IPS-11a (cell line): ENCODE results near the gene CAPS2.
"Not testable (repeated sequence)": the region's sequence is repeated elsewhere in the genome, so short reads cannot be mapped to it uniquely, and the experiment has no call there.

Experiments
- H3K4me3 ChIP-seq: one replicate; pipeline ENCODE4 v1.5.1; 2013; ENCODE audit warnings: low read depth, low read length, control low read depth

CAPS2 gene

DNA sequence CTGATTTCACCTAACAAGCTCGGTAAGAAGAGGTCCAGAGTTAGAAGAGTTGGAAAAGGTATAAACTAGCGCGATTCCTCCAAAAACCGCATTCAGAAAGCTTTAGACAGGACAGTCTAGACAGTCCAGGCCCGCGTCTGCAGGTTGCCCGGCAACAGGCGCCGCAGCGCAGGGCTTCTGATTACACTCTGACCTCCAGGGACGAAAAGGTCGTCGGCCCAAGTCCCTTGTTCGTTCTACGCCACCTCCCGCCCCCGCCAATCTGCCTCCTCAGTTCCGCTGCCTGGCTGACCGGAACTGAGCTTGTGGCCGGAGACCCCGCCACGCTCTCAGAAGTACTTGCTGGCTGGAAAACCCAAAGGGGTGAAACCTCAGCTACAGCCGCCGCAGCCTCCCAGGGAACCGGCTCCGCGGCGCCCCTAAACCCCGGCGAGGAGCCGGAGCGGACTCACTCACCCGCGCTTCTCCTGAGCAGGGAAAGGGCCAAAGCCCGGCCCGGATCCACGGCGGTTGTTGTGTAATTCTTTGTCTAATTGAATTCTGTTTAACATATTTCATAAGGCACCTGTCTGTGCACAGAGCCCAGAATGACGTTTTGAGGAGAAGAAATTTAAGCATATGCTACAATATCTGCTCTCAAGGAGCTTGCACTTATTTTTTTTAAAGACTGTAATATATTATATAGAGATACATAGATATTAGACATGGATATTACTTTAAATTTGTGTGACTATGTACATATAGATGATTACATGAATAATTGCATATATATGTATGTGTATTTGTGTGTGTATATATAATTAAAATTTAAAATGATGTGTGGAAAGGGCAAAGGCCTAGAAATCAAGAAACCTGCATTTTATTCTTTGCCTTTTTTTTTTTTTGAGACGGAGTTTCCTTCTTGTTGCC, at the start of gene CAPS2:
Gene CAPS2 (minus strand): TSS at position 407 of the 909 bp plus-strand sequence. CDS start 3,826 bp downstream, outside the sequence.
- peak within 1 kb of the TSS; percentile 56 for H3K4me3 ChIP-seq

- H3K4me3 ChIP-seq, result no peak overlapping the region
Observed at GRCh38 chr12:75378354-75378753, 48.2 kb upstream of the CAPS2 start.

DNA sequence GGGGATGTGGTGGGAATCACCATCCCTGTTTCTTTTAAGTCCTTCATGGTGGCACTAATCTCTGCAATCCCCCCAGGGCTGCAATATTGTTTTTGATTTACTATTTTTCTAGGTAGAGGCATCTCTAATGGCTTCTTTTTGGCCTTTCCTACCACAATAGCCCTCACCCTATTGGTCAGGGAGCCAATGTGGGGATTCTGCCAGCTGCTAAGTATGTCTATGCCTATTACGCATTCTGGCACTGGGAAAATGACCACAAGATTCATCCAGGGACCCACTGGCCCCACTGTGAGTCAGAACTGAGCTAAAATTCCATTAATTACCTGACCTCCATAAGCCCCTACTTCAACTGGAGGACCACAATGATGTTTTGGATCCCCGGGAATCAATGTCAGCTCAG, 44.8 kb upstream of the CAPS2 start:
- no peak overlapping the region for H3K4me3 ChIP-seq

DNA sequence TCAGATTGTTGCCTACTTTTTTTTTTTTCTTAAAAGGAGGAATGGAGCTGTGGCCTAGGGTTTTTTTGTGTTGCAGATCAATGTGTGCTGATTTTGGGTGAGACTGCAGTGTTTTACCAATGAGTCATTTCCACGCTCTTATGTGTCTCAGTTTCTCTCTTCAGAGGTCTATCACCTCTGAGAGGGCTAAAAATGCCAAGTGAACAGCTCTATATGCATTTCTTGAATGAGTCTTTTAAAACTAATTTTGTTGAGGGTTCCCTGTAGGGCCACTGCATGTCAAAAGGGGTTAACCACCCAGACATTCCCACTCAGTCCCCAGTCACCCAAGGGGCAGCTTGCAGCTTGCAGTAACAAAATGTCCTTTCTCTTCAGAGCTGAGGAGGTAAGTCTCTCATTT, 36.5 kb upstream of the CAPS2 start:
- H3K4me3 ChIP-seq, result no peak overlapping the region

- no peak overlapping the region for H3K4me3 ChIP-seq
Observed at GRCh38 chr12:75364919-75365318, 34.8 kb upstream of the CAPS2 start.

- H3K4me3 ChIP-seq, result no peak overlapping the region
Observed at GRCh38 chr12:75361408-75361807, 31.3 kb upstream of the CAPS2 start.

DNA sequence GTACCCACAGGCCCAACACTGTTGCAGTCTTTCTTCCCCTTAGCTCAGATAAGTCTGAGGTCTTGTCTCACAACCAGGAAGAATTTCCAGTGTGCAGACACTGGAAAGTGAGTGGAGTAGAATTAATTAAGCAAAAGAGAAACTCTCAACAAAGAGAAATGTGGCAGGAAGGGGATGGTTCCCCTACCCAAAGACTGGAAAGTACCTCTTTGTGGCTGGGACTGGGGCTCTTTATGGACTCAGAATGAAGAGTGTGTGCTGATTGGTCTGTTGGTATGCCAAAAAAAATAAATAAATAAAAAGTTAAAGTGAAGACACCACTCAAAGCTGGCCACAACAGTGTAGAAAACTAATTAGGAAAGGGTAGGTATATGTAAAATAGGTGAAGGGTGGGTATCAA, 30.8 kb upstream of the CAPS2 start:
- H3K4me3 ChIP-seq, result no peak overlapping the region

GRCh38 chr12:75354011-75354410, 23.9 kb upstream of the CAPS2 start:
- no peak overlapping the region for H3K4me3 ChIP-seq

GRCh38 chr12:75350413-75350812, 20.3 kb upstream of the CAPS2 start:
- H3K4me3 ChIP-seq, result no peak overlapping the region

DNA sequence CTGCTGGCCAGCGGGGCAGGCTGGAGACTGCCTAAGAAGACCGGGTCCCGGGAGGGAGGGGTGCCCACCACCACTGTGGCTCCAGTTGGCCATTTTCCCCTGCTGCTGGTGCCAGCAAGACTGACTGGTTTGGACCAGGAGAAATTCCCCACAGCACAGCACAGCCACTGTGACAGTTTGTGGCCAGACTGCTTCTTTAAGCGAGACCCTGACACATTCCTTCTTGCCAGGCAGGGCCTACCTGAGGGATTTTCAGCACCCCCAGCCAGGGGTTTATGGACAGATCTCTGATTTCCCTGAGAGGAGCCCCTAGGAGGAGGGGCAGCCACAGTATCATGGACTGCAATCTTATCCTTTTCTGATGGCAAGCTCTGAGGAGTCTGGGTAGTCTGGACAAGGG, 19.8 kb upstream of the CAPS2 start:
- H3K4me3 ChIP-seq, result no peak overlapping the region

GRCh38 chr12:75346215-75346614, 16.1 kb upstream of the CAPS2 start:
- not testable (repeated sequence) for H3K4me3 ChIP-seq

GRCh38 chr12:75345531-75345930, 15.4 kb upstream of the CAPS2 start:
- H3K4me3 ChIP-seq, result no peak overlapping the region

DNA sequence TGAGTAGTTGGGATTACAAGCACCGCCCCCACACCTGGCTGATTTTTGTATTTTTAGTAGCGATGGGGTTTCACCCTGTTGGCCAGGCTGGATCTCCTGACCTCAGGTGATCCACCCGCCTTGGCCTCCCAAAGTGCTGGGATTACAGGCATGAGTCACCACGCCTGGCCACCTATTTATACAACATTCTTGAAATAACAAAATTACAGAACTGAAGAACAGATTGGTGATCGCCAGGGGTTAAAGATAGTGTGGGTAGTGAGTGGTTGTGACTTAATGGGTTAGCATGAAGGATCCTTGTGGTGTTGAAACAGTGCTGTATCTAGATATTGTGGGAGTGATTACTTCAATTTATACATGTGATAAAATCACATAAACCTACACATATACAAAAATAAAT, 11.7 kb upstream of the CAPS2 start:
- no peak overlapping the region for H3K4me3 ChIP-seq

- H3K4me3 ChIP-seq, result no peak overlapping the region
Observed at GRCh38 chr12:75337905-75338304, 7.8 kb upstream of the CAPS2 start.

DNA sequence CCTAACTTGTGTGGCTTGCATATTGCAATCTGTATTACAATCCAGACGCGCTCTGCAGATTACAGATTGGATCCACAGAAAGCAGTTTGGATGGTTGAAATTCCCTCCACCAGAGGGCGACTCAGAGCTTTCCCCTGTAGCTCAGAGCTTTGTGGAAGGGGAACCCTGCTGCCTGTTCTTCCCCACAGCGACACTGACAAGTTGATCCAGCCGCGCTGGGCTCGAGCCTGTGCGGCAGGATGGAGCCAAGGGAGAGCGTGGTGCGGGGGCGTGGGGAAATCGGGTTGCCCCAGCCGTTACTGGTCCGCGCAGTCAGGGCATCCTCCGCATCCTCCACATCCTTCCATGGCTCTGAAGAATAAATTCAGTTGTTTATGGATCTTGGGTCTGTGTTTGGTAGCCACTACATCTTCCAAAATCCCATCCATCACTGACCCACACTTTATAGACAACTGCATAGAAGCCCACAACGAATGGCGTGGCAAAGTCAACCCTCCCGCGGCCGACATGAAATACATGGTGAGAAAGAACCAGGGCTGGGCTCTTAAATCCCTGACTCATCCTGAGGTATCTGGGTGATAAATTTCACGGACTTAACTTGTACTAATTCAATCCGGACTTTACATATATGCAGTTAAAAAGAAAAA, 4.4 kb upstream of the CAPS2 start, which contains the start of gene GLIPR1L1:
Gene GLIPR1L1 (plus strand): TSS at position 287 of the 647 bp plus-strand sequence. CDS start 59 bp downstream, at position 346.
- peak within 1 kb of the TSS; percentile 31 for H3K4me3 ChIP-seq

GRCh38 chr12:75327642-75328041, 2.5 kb downstream of the CAPS2 start:
- no peak overlapping the region for H3K4me3 ChIP-seq

DNA sequence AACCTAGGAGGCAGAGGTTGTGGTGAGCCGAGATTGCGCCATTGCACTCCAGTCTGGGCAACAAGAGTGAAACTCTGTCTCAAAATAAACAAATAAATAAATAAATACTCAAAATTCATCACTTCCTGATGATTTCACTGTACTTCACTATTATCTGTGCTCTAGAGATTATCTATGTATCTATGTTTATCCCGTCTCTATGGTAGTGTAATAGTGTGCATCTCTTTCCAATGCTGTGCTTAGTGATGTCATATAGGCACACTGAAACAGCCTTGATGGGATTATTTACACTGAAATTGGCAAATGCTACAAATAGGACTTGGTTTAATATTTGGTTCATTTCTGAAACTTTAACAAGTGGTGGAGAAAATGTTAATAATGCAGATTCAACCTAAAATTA, 6.5 kb downstream of the CAPS2 start:
- no peak overlapping the region for H3K4me3 ChIP-seq

- no peak overlapping the region for H3K4me3 ChIP-seq
Observed at GRCh38 chr12:75322464-75322863, 7.7 kb downstream of the CAPS2 start.

DNA sequence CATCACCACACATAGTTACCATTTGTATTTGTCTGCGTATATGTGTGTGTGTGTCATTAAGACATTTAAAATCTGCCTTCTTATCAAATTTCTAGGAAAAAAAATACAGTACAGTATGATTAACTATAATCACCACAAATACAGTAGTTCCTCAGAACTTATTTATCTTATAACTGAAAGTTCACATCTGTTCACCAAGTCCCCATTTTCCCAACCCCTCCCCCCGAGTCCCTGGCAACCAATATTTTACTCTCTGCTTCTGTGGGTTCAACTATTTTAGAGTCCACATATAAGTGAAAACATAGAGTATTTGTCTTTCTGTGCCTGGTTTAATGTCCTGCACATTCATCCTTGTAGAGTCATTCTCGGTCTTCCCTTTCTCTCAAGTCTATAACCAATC, 12.3 kb downstream of the CAPS2 start:
- no peak overlapping the region for H3K4me3 ChIP-seq

- H3K4me3 ChIP-seq, result no peak overlapping the region
Observed at GRCh38 chr12:75315518-75315917, 14.6 kb downstream of the CAPS2 start.

DNA sequence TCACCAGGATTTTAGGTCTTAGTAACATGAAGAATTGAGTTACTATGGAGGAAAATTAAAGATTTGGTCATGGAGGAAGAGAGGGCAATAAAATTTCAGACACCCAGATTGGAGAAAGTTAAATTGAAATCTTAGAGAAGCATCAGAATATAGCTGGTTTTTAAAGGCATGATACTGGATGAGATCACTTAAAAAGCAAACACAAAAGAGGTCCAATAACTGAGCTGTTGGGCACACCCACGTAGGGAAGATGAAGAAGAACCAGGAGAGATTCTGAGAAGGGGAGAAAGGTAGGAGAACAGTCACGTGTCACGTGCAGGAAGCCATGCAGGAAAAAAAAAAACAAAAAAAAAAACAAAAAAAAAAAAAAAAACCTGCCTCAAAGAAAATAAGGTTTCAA, 18.8 kb downstream of the CAPS2 start:
- no peak overlapping the region for H3K4me3 ChIP-seq

GRCh38 chr12:75308279-75308678, 21.8 kb downstream of the CAPS2 start:
- no peak overlapping the region for H3K4me3 ChIP-seq
